Upper lobe of right lung (tissue), 1 donor: Measurements from ENCODE around the gene FAM204A. TPM values are rescaled to one million over a fixed set of nuclear protein-coding genes. Genes with fewer than 3 reads are reported as not detected.

Experiments
- ATAC-seq: fragments of 200-7000 bp; cut with Tn5 transposase; one replicate; pipeline ENCODE4 v1.9.1; 2020; ENCODE audit warnings: mild to moderate bottlenecking, moderate library complexity
- DNase-seq: peaks from one replicate; pipeline ENCODE4 v3.0.0-alpha.2; 2020
- H3K27ac ChIP-seq: fragments of 200-600 bp; one replicate; pipeline ENCODE4 v1.8.0; 2022
- H3K27me3 ChIP-seq: fragments of 200-600 bp; one replicate; pipeline ENCODE4 v1.8.0; 2022; ENCODE audit warnings: mild to moderate bottlenecking
- H3K36me3 ChIP-seq: fragments of 200-600 bp; one replicate; pipeline ENCODE4 v1.8.0; 2022
- H3K4me1 ChIP-seq: fragments of 200-600 bp; one replicate; pipeline ENCODE4 v1.8.0; 2022
- H3K4me3 ChIP-seq: fragments of 200-600 bp; one replicate; pipeline ENCODE4 v1.8.0; 2022; ENCODE audit warnings: mild to moderate bottlenecking
- H3K9me3 ChIP-seq: fragments of 200-600 bp; one replicate; pipeline ENCODE4 v1.8.0; 2022
- intact Hi-C: fragments of 100-400 bp; cut with DNase I; formaldehyde crosslinking; loops from one replicate; pipeline ENCODE4 v1.11.0; 2022
- total RNA-seq: library from RNA; stranded (reverse); fragmentation: NEBNext Ultra II Directional; extraction: Animal tissue kit (Norgen Biotek cat#: 25700); gene quantifications from one replicate; pipeline ENCODE4 v1.2.1, GENCODE V29; 2021
- TF ChIP-seq, protein P1 (sequence below): fragments of 200-600 bp; IDR thresholded peaks from one replicate; pipeline ENCODE4 v1.8.0; 2022; ENCODE audit warnings: antibody characterized with exemption
- donor health status: DM: no; HTN: yes; CAD: no; lungs with severe emphysema.

The FAM204A gene
- total RNA-seq, 1 donor from 2014 or later = 51.0 TPM

DNA sequence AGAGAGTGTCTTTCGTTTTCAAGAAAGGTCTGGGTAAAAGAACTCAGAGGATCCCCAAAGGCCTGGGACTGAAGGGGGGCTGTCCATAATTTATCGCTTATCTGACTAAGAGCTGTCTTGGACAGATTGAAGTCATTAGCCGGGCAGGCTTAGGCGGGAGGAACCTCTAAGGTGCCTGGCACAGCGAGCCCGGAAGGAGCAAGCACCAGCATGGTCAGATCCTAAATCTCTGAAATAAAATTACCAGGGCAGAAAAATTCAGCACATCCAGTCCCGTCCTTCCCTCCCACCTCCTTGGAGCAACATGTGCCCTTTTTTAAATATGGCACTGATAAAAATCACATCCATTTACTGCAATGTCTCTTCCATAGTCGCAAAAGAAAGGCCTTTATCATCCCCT, 86.8 kb downstream of the FAM204A start:
- TF ChIP-seq, protein P1, sequence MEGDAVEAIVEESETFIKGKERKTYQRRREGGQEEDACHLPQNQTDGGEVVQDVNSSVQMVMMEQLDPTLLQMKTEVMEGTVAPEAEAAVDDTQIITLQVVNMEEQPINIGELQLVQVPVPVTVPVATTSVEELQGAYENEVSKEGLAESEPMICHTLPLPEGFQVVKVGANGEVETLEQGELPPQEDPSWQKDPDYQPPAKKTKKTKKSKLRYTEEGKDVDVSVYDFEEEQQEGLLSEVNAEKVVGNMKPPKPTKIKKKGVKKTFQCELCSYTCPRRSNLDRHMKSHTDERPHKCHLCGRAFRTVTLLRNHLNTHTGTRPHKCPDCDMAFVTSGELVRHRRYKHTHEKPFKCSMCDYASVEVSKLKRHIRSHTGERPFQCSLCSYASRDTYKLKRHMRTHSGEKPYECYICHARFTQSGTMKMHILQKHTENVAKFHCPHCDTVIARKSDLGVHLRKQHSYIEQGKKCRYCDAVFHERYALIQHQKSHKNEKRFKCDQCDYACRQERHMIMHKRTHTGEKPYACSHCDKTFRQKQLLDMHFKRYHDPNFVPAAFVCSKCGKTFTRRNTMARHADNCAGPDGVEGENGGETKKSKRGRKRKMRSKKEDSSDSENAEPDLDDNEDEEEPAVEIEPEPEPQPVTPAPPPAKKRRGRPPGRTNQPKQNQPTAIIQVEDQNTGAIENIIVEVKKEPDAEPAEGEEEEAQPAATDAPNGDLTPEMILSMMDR = no peak
- Histone ChIP-seq H3K9me3 (no peaks in the 10 kb centered on the region), H3K4me3 (no peak overlapping the region), H3K27me3 (no peaks in the 10 kb centered on the region), H3K36me3 (no peaks in the 10 kb centered on the region), H3K27ac (no peak overlapping the region), H3K4me1 (no peaks in the 10 kb centered on the region)
- intact Hi-C loops = no loop called here
- DNase-seq (no peak), ATAC-seq (no peak)

DNA sequence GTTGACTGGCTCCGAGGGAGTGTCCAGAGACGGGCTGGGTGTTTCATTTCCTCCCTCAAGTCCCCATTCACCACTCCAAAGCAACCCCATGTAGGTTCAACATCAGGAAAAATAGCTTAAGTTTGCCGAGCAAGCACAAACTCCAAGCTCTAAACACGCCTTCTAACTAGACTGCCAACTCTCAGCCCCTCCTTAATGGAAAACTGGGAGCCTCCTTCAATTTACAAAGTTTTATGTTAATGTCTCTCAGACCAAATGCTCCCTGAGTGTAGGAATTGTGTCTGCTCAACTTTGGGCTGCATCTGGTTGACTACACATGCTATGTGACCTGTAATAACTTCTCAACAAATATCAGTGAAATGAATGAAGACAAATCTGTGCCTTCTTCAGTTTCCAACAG, 87.5 kb downstream of the FAM204A start:
- intact Hi-C loops = no loop called here
- DNase-seq = no peak

DNA sequence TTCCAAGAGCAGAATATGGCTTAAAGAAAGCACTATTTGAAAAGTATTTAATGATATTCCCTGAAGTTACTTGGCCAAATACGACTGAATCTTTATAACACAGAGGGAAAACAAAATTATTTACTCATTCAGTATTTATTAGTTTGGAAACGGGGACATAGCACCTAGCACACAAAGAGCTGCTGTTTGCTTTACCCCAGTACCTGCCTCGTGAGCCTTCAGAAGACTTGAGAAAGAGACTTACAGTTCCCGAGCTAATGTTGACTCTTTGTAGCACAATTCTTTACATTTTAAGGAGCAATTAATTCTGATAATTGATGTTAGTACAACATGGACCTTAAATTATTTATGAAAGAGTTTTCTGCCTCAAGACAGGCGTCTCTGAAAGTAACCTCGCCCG, 88.7 kb downstream of the FAM204A start:
- no peak for DNase-seq
- Histone ChIP-seq H3K4me3 (no peak overlapping the region), H3K27me3 (peaks cover 10% of the 10 kb centered on the region), H3K27ac (no peak overlapping the region), H3K4me1 (no peaks in the 10 kb centered on the region), H3K9me3 (no peaks in the 10 kb centered on the region), H3K36me3 (no peaks in the 10 kb centered on the region)
- TF ChIP-seq, protein P1 = no peak
- ATAC-seq = no peak
- intact Hi-C loops = no loop called here

More for the DNA sequence above, 87.5 kb downstream of the FAM204A start:
- Histone ChIP-seq H3K9me3 (no peaks in the 10 kb centered on the region), H3K4me1 (no peaks in the 10 kb centered on the region), H3K27me3 (peaks cover 3% of the 10 kb centered on the region), H3K4me3 (no peak overlapping the region), H3K27ac (no peak overlapping the region), H3K36me3 (no peaks in the 10 kb centered on the region)
- TF ChIP-seq, protein P1 = no peak
- no peak for ATAC-seq

DNA sequence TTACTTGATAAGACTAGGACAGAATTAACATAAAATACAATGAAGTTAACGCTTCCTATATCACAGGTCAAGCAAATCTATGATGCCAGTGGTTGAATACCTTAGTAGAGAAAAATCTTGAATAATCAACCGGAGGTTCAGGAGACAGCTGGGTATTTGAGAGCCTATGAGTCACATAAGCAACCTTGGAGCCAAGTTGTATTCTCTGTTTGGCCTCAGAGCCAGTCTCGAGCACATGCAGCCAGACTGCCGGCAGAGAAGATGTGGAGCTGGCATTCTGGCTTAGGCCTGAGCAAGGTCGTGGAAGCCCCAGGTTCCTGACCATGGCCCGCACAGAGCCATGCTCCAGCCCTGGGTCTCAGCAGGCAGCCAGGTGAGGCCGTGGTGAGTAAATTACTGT, 90.3 kb downstream of the FAM204A start:
- ATAC-seq (no peak), DNase-seq (no peak)
- TF ChIP-seq, protein P1 = no peak
- no peaks in the 10 kb centered on the region for H3K4me1 ChIP-seq
- no peak overlapping the region for H3K4me3 ChIP-seq
- H3K36me3 ChIP-seq = no peaks in the 10 kb centered on the region
- peaks cover 19% of the 10 kb centered on the region for H3K27me3 ChIP-seq
- H3K9me3 ChIP-seq = no peaks in the 10 kb centered on the region
- H3K27ac ChIP-seq = no peak overlapping the region
- intact Hi-C loops = no loop called here

DNA sequence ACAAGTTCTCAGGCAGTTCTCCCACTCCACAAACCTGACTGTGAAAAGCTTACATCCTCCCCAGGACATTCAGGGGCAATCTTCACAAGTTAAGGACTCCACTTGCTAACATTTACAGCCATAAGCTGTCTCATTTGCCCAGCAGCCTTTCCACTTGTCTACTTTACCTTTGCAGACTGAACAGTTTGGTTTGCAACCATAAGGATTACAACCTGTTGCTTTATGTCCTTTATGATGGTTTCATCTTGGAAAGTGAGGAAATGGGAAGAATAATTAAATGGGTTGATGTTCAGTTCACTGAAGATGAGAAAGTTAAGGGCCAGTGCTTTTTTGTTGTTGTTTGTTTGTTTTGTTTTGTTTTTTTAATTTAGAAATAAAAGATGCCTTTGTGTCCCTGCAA, 92.4 kb downstream of the FAM204A start:
- Histone ChIP-seq H3K9me3 (no peaks in the 10 kb centered on the region), H3K4me3 (no peak overlapping the region), H3K27ac (no peak overlapping the region), H3K36me3 (no peaks in the 10 kb centered on the region), H3K4me1 (no peaks in the 10 kb centered on the region), H3K27me3 (peaks cover 36% of the 10 kb centered on the region)
- intact Hi-C loops = no loop called here
- no peak for ATAC-seq
- no peak for DNase-seq
- TF ChIP-seq, protein P1 = no peak
